T-helper 1 cell treated with Interleukin-12 subunit alpha and Interleukin-12 subunit beta and Interleukin-4 antibody, amounts not matched to agents 30 μg/mL and 1 μg/mL, for 36 hours (primary cell): ENCODE data around the gene CUX1.
"Not testable (repeated sequence)": the region's sequence is repeated elsewhere in the genome, so short reads cannot be mapped to it uniquely, and the experiment has no call there.

Source experiments
- H3K27ac Mint-ChIP-seq: one replicate; pipeline ENCODE4 v1.8.0; 2021; ENCODE audit warnings: mild to moderate bottlenecking, mixed read lengths
- H3K27me3 Mint-ChIP-seq: one replicate; pipeline ENCODE4 v1.8.0; 2021; ENCODE audit warnings: low read depth, mixed read lengths
- H3K36me3 Mint-ChIP-seq: one replicate; pipeline ENCODE4 v1.8.0; 2021; ENCODE audit warnings: low read depth, mixed read lengths
- H3K4me1 Mint-ChIP-seq: one replicate; pipeline ENCODE4 v1.8.0; 2021; ENCODE audit warnings: low read depth, mixed read lengths
- H3K4me3 Mint-ChIP-seq: one replicate; pipeline ENCODE4 v1.8.0; 2021; ENCODE audit warnings: mild to moderate bottlenecking, moderate library complexity, mixed read lengths
- H3K9me3 Mint-ChIP-seq: one replicate; pipeline ENCODE4 v1.8.0; 2021; ENCODE audit warnings: mixed read lengths

The CUX1 gene

GRCh38 chr7:101910991-101911799, 93.8 kb downstream of the CUX1 start:
- H3K27ac Mint-ChIP-seq, result no peak overlapping the region
- no peaks in the 10 kb centered on the region for H3K36me3 Mint-ChIP-seq
- H3K4me1 Mint-ChIP-seq, result no peaks in the 10 kb centered on the region
- no peaks in the 10 kb centered on the region for H3K27me3 Mint-ChIP-seq
- H3K4me3 Mint-ChIP-seq, result no peak overlapping the region
- H3K9me3 Mint-ChIP-seq, result no peaks in the 10 kb centered on the region

- Mint-ChIP-seq H3K27ac (no peak overlapping the region), H3K36me3 (no peaks in the 10 kb centered on the region), H3K4me1 (no peaks in the 10 kb centered on the region), H3K9me3 (no peaks in the 10 kb centered on the region), H3K4me3 (no peak overlapping the region), H3K27me3 (no peaks in the 10 kb centered on the region)
Observed at GRCh38 chr7:101911800-101912715, 94.6 kb downstream of the CUX1 start.

GRCh38 chr7:101912716-101913110, 95.3 kb downstream of the CUX1 start:
- H3K4me3 Mint-ChIP-seq, result no peak overlapping the region
- H3K27ac Mint-ChIP-seq, result no peak overlapping the region
- no peaks in the 10 kb centered on the region for H3K9me3 Mint-ChIP-seq
- no peaks in the 10 kb centered on the region for H3K4me1 Mint-ChIP-seq
- no peaks in the 10 kb centered on the region for H3K36me3 Mint-ChIP-seq
- H3K27me3 Mint-ChIP-seq, result no peaks in the 10 kb centered on the region

- no peak overlapping the region for H3K27ac Mint-ChIP-seq
- H3K4me1 Mint-ChIP-seq, result no peaks in the 10 kb centered on the region
- H3K9me3 Mint-ChIP-seq, result no peaks in the 10 kb centered on the region
- no peaks in the 10 kb centered on the region for H3K36me3 Mint-ChIP-seq
- no peaks in the 10 kb centered on the region for H3K27me3 Mint-ChIP-seq
- no peak overlapping the region for H3K4me3 Mint-ChIP-seq
Observed at GRCh38 chr7:101913247-101913721, 95.9 kb downstream of the CUX1 start.

- H3K4me3 Mint-ChIP-seq, result no peak overlapping the region
- no peak overlapping the region for H3K27ac Mint-ChIP-seq
- no peaks in the 10 kb centered on the region for H3K4me1 Mint-ChIP-seq
- no peaks in the 10 kb centered on the region for H3K36me3 Mint-ChIP-seq
- H3K27me3 Mint-ChIP-seq, result no peaks in the 10 kb centered on the region
- H3K9me3 Mint-ChIP-seq, result no peaks in the 10 kb centered on the region
Observed at GRCh38 chr7:101913851-101914250, 96.4 kb downstream of the CUX1 start.

- no peak overlapping the region for H3K4me3 Mint-ChIP-seq
- H3K36me3 Mint-ChIP-seq, result no peaks in the 10 kb centered on the region
- no peaks in the 10 kb centered on the region for H3K4me1 Mint-ChIP-seq
- no peaks in the 10 kb centered on the region for H3K9me3 Mint-ChIP-seq
- no peak overlapping the region for H3K27ac Mint-ChIP-seq
- H3K27me3 Mint-ChIP-seq, result no peaks in the 10 kb centered on the region
Observed at GRCh38 chr7:101915000-101915399, 97.6 kb downstream of the CUX1 start.

GRCh38 chr7:101916041-101916800, 98.8 kb downstream of the CUX1 start:
- Mint-ChIP-seq H3K4me3 (no peak overlapping the region), H3K36me3 (no peaks in the 10 kb centered on the region), H3K27me3 (no peaks in the 10 kb centered on the region), H3K9me3 (no peaks in the 10 kb centered on the region), H3K4me1 (no peaks in the 10 kb centered on the region), H3K27ac (no peak overlapping the region)

- H3K4me3 Mint-ChIP-seq, result no peak overlapping the region
- no peaks in the 10 kb centered on the region for H3K36me3 Mint-ChIP-seq
- H3K9me3 Mint-ChIP-seq, result no peaks in the 10 kb centered on the region
- no peaks in the 10 kb centered on the region for H3K27me3 Mint-ChIP-seq
- H3K27ac Mint-ChIP-seq, result no peak overlapping the region
- no peaks in the 10 kb centered on the region for H3K4me1 Mint-ChIP-seq
Observed at GRCh38 chr7:101916876-101917275, 99.5 kb downstream of the CUX1 start.

GRCh38 chr7:101917566-101917965, 100.1 kb downstream of the CUX1 start:
- Mint-ChIP-seq H3K4me3 (no peak overlapping the region), H3K4me1 (no peaks in the 10 kb centered on the region), H3K27me3 (no peaks in the 10 kb centered on the region), H3K9me3 (no peaks in the 10 kb centered on the region), H3K36me3 (no peaks in the 10 kb centered on the region), H3K27ac (no peak overlapping the region)

GRCh38 chr7:101918426-101918825, 101.0 kb downstream of the CUX1 start:
- Mint-ChIP-seq H3K4me3 (no peak overlapping the region), H3K4me1 (no peaks in the 10 kb centered on the region), H3K27ac (no peak overlapping the region), H3K9me3 (no peaks in the 10 kb centered on the region), H3K27me3 (no peaks in the 10 kb centered on the region), H3K36me3 (no peaks in the 10 kb centered on the region)

- Mint-ChIP-seq H3K9me3 (no peaks in the 10 kb centered on the region), H3K27ac (no peak overlapping the region), H3K27me3 (no peaks in the 10 kb centered on the region), H3K36me3 (no peaks in the 10 kb centered on the region), H3K4me3 (no peak overlapping the region), H3K4me1 (no peaks in the 10 kb centered on the region)
Observed at GRCh38 chr7:101919363-101920115, 102.1 kb downstream of the CUX1 start.

- Mint-ChIP-seq H3K4me1 (no peaks in the 10 kb centered on the region), H3K27ac (no peak overlapping the region), H3K36me3 (no peaks in the 10 kb centered on the region), H3K4me3 (no peak overlapping the region), H3K9me3 (no peaks in the 10 kb centered on the region), H3K27me3 (no peaks in the 10 kb centered on the region)
Observed at GRCh38 chr7:101921061-101921460, 103.6 kb downstream of the CUX1 start.

GRCh38 chr7:101921546-101922489, 104.4 kb downstream of the CUX1 start:
- H3K4me1 Mint-ChIP-seq, H3K27ac Mint-ChIP-seq, H3K36me3 Mint-ChIP-seq, H3K9me3 Mint-ChIP-seq, H3K27me3 Mint-ChIP-seq, H3K4me3 Mint-ChIP-seq: not testable (repeated sequence)
